WTC11 (cell line): ENCODE measurements around the gene LCNL1. TPM values are rescaled to one million over a fixed set of nuclear protein-coding genes. Genes with fewer than 3 reads are reported as not detected.

Experiments used
- ATAC-seq: fragments of 200-7000 bp; cut with Tn5 transposase; 2 replicates; pipeline ENCODE4 v1.10.0; 2021; ENCODE audit warnings: mild to moderate bottlenecking, moderate library complexity
- CTCF ChIA-PET: fragments of 300-600 bp; sonication (Branson Sonifier 250); formaldehyde crosslinking; loops from one replicate; lab custom pipeline; 2021; ENCODE audit warnings: antibody characterized with exemption; lab: Charles Lee
- POLR2A ChIA-PET: fragments of 350-600 bp; sonication (Branson Sonifier 250); formaldehyde crosslinking; loops from one replicate; lab custom pipeline; 2021; ENCODE audit warnings: antibody characterized with exemption; lab: Charles Lee
- DNase-seq: peaks from one replicate; pipeline ENCODE4 v3.0.0; 2021; ENCODE audit warnings: low spot score
- H3K27ac Mint-ChIP-seq: 2 replicates; pipeline ENCODE4 v1.8.0; 2021; ENCODE audit warnings: mixed read lengths
- H3K27me3 Mint-ChIP-seq: 2 replicates; pipeline ENCODE4 v1.8.0; 2021; ENCODE audit warnings: low read depth, mild to moderate bottlenecking, moderate library complexity, mixed read lengths
- H3K36me3 Mint-ChIP-seq: 2 replicates; pipeline ENCODE4 v1.8.0; 2021; ENCODE audit warnings: mixed read lengths
- H3K4me1 Mint-ChIP-seq: 2 replicates; pipeline ENCODE4 v1.8.0; 2022; ENCODE audit warnings: mixed read lengths
- H3K4me3 Mint-ChIP-seq: 2 replicates; pipeline ENCODE4 v1.8.0; 2021; ENCODE audit warnings: mild to moderate bottlenecking, moderate library complexity, mixed read lengths
- H3K9me3 Mint-ChIP-seq: 2 replicates; pipeline ENCODE4 v1.8.0; 2021; ENCODE audit warnings: mixed read lengths
- ARID4B ChIP-seq: sonication (generic); formaldehyde crosslinking; IDR thresholded peaks from 2 replicates; pipeline ENCODE4 v1.8.0; 2023; ENCODE audit warnings: missing genetic modification reagents, mild to moderate bottlenecking, borderline replicate concordance
- CDX4 ChIP-seq: fragments of 250-450 bp; sonication (Bioruptor Pico); IDR thresholded peaks from 2 replicates; pipeline ENCODE4 v1.9.0; 2021; ENCODE audit warnings: moderate library complexity, mild to moderate bottlenecking, inconsistent platforms, borderline replicate concordance
- E2F5 ChIP-seq: sonication (generic); formaldehyde crosslinking; IDR thresholded peaks from 2 replicates; pipeline ENCODE4 v1.8.1; 2022; ENCODE audit warnings: mild to moderate bottlenecking, moderate library complexity, missing genetic modification reagents
- ETV6 ChIP-seq: sonication (generic); formaldehyde crosslinking; IDR thresholded peaks from 2 replicates; pipeline ENCODE4 v1.8.1; 2022; ENCODE audit warnings: mild to moderate bottlenecking, missing genetic modification reagents
- FOXP1 ChIP-seq: sonication (generic); formaldehyde crosslinking; IDR thresholded peaks from 2 replicates; pipeline ENCODE4 v1.8.0; 2022; ENCODE audit warnings: missing genetic modification reagents, mild to moderate bottlenecking, moderate library complexity, borderline replicate concordance
- FOXP4 ChIP-seq: sonication (generic); formaldehyde crosslinking; IDR thresholded peaks from 2 replicates; pipeline ENCODE4 v1.8.0; 2022; ENCODE audit warnings: mild to moderate bottlenecking, missing genetic modification reagents
- GABPB1 ChIP-seq: sonication (generic); formaldehyde crosslinking; IDR thresholded peaks from 2 replicates; pipeline ENCODE4 v1.8.1; 2023; ENCODE audit warnings: mild to moderate bottlenecking, missing genetic modification reagents
- GTF2I ChIP-seq: fragments of 250-450 bp; sonication (Bioruptor Pico); conservative IDR thresholded peaks from 2 replicates; pipeline ENCODE4 v1.4.0; 2021; ENCODE audit warnings: mild to moderate bottlenecking
- MAX ChIP-seq: sonication (generic); formaldehyde crosslinking; IDR thresholded peaks from 2 replicates; pipeline ENCODE4 v1.8.0; 2022; ENCODE audit warnings: mild to moderate bottlenecking, missing genetic modification reagents
- MYBL2 ChIP-seq: sonication (generic); formaldehyde crosslinking; IDR thresholded peaks from 2 replicates; pipeline ENCODE4 v1.8.1; 2023; ENCODE audit warnings: mild to moderate bottlenecking, moderate library complexity, missing genetic modification reagents
- NFYB ChIP-seq: sonication (generic); formaldehyde crosslinking; conservative IDR thresholded peaks from 2 replicates; pipeline ENCODE4 v1.8.0; 2022; ENCODE audit warnings: low read depth, missing genetic modification reagents
- RELA ChIP-seq: sonication (generic); formaldehyde crosslinking; IDR thresholded peaks from 2 replicates; pipeline ENCODE4 v1.8.1; 2022; ENCODE audit warnings: missing genetic modification reagents, mild to moderate bottlenecking, borderline replicate concordance
- SP1 ChIP-seq: sonication (generic); formaldehyde crosslinking; conservative IDR thresholded peaks from 2 replicates; pipeline ENCODE4 v1.8.1; 2022; ENCODE audit warnings: missing genetic modification reagents
- USF1 ChIP-seq: sonication (generic); formaldehyde crosslinking; IDR thresholded peaks from 2 replicates; pipeline ENCODE4 v1.8.0; 2022; ENCODE audit warnings: mild to moderate bottlenecking, missing genetic modification reagents
- ZNF138 ChIP-seq: sonication (generic); formaldehyde crosslinking; conservative IDR thresholded peaks from 2 replicates; pipeline ENCODE4 v1.8.1; 2022; ENCODE audit warnings: mild to moderate bottlenecking, moderate library complexity, missing genetic modification reagents
- ZNF219 ChIP-seq: sonication (generic); formaldehyde crosslinking; IDR thresholded peaks from 2 replicates; pipeline ENCODE4 v1.8.0; 2023; ENCODE audit warnings: missing genetic modification reagents, mild to moderate bottlenecking, borderline replicate concordance
- ZNF281 ChIP-seq: sonication (generic); formaldehyde crosslinking; IDR thresholded peaks from 2 replicates; pipeline ENCODE4 v1.8.0; 2023; ENCODE audit warnings: mild to moderate bottlenecking, missing genetic modification reagents
- ZNF317 ChIP-seq: sonication (generic); formaldehyde crosslinking; IDR thresholded peaks from 2 replicates; pipeline ENCODE4 v1.8.1; 2023; ENCODE audit warnings: low read depth, mild to moderate bottlenecking, moderate library complexity, missing genetic modification reagents, borderline replicate concordance
- ZNF423 ChIP-seq: fragments of 250-450 bp; sonication (Bioruptor Pico); IDR thresholded peaks from 2 replicates; pipeline ENCODE4 v2.1.2; 2022; ENCODE audit warnings: mild to moderate bottlenecking, moderate library complexity
- total RNA-seq: library from RNA; stranded (reverse); gene quantifications from 3 replicates; pipeline ENCODE4 v1.2.3, GENCODE V29; 2021
- TF ChIP-seq, protein P1 (sequence below): sonication (generic); formaldehyde crosslinking; IDR thresholded peaks from 2 replicates; pipeline ENCODE4 v1.8.1; 2023; ENCODE audit warnings: mild to moderate bottlenecking, missing genetic modification reagents, moderate library complexity

LCNL1 gene
- total RNA-seq, 1 experiment from 2014 or later, result 0.50 TPM

- ChIA-PET CTCF (interaction anchor here (1.0 to 8.7 kb wide), 5 partner anchors 25 to 118 kb away, joined by 3 to 151 read pairs (median 14); partner anchors contain the start of genes PAXX and PTGDS), POLR2A (no interaction called here)
- TF ChIP-seq, protein P1, sequence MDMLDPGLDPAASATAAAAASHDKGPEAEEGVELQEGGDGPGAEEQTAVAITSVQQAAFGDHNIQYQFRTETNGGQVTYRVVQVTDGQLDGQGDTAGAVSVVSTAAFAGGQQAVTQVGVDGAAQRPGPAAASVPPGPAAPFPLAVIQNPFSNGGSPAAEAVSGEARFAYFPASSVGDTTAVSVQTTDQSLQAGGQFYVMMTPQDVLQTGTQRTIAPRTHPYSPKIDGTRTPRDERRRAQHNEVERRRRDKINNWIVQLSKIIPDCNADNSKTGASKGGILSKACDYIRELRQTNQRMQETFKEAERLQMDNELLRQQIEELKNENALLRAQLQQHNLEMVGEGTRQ (CRISPR knock-in tag), result peak; percentile 99
- TF ChIP-seq ZNF423 (peak; percentile 84), SP1 (CRISPR knock-in tag) (peak; percentile 80; the same call in 1 of the 2 replicates), ZNF138 (no peak), MAX (peak; percentile 83), ZNF317 (CRISPR knock-in tag) (no peak), FOXP1 (CRISPR knock-in tag) (peak; percentile 56; the same call in 1 of the 2 replicates), CDX4 (CRISPR knock-in tag) (no peak), GABPB1 (CRISPR knock-in tag) (0 out of 2 replicates have a peak, but pooled peaks have one; percentile 21), NFYB (CRISPR knock-in tag) (peak; percentile 100), ARID4B (CRISPR knock-in tag) (peak; percentile 58; the same call in 1 of the 2 replicates), ETV6 (CRISPR knock-in tag) (peak; percentile 78; the same call in 1 of the 2 replicates), MYBL2 (CRISPR knock-in tag) (peak; percentile 57; the same call in 1 of the 2 replicates), GTF2I (CRISPR knock-in tag) (no peak), ZNF219 (CRISPR knock-in tag) (no peak), RELA (CRISPR knock-in tag) (0 out of 2 replicates have a peak, but pooled peaks have one; percentile 56), E2F5 (CRISPR knock-in tag) (0 out of 2 replicates have a peak, but pooled peaks have one; percentile 38), USF1 (CRISPR knock-in tag) (peak; percentile 99), ZNF281 (CRISPR knock-in tag) (peak; percentile 82; the same call in 1 of the 2 replicates), FOXP4 (CRISPR knock-in tag) (peak; percentile 44; the same call in 1 of the 2 replicates)
- Mint-ChIP-seq H3K4me1 (peaks cover 7% of the 10 kb centered on the region), H3K36me3 (no peaks in the 10 kb centered on the region), H3K4me3 (peak overlapping the region; percentile 72), H3K27me3 (no peaks in the 10 kb centered on the region), H3K27ac (no peak overlapping the region), H3K9me3 (no peaks in the 10 kb centered on the region)
- peak; percentile 97 for DNase-seq
- peak; percentile 81 for ATAC-seq
Measured at GRCh38 chr9:136949817-136950655, 32.8 kb upstream of the LCNL1 start.
